GM19455 (cell line): ENCODE results near the gene ANG.
"Not testable (repeated sequence)": the region's sequence is repeated elsewhere in the genome, so short reads cannot be mapped to it uniquely, and the experiment has no call there.

ENCODE experiments used
- ATAC-seq: cut with Tn5 transposase; IDR thresholded peaks from one replicate; pipeline ENCODE4 v1.9.1; 2021; ENCODE audit not compliant: unreplicated experiment

Gene ANG

DNA sequence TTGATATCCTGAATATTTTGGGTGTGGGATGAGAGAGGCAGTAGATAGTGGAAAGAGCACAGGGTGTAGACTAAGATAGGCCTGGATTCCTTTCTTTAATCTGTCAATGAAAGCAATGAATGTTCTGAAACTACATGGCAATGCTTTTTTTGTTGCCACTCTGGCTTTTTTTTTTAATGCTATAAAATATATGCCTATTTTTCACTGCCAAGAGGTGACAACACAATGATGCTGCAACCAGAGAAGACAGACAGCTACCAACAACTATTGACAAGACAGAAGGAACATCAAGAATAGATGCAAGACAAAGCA is 9.4 kb downstream of the ANG start:
- no peak for ATAC-seq

DNA sequence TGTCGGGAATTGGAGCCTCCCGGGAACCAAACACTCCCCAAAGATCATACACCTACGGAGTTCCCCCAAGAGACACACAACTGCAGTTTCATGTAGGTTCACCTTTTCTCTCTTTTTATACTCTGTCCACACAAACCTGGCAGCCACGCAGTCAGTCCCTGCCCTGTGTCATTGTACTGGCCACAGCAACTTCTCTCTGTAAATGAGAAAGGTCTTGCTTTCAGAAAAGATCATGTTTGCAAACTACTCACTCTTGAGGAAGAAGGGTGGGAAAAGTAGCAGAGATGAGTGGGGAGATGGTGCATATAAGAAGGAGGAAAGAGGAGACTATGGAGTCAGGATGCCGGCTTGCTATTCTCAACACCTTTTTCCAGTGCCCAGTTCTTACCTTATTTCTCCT is 10.4 kb downstream of the ANG start:
- ATAC-seq: no peak

DNA sequence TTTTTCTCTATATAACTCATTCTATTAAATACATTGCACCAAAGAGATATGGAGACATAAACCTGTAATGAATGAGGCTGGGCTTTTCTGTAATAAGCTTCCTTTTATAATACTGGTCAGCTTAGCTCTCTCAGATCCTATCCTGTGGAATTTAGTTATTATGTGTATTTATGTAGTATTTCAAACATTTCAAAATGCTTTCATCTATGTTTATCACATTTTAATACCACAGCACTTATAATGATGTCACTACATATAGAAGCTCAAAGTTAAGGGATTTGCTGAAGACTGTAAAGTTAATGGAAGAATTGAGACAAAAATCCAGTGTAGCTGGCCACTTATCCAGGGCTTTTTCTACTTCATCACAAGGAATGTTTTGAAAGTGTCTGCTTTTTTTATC is 11.4 kb downstream of the ANG start:
- no peak for ATAC-seq

DNA sequence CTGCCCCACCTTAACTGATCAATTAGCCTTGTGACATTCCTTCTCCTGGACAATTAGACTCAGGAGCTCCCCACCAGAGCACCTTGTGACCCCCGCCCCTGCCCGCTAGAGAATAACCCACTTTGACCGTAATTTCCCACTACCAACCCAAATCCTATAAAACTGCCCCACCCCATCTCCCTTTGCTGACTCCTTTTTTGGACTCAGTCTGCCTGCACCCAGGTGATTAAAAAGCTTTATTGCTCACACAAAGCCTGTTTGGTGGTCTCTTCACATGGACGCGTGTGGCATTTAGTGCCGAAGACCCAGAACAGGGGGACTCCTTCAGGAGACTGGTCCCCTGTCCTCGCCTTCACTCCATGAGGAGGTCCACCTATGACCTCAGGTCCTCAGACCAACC is 12.4 kb downstream of the ANG start:
- ATAC-seq: not testable (repeated sequence)

DNA sequence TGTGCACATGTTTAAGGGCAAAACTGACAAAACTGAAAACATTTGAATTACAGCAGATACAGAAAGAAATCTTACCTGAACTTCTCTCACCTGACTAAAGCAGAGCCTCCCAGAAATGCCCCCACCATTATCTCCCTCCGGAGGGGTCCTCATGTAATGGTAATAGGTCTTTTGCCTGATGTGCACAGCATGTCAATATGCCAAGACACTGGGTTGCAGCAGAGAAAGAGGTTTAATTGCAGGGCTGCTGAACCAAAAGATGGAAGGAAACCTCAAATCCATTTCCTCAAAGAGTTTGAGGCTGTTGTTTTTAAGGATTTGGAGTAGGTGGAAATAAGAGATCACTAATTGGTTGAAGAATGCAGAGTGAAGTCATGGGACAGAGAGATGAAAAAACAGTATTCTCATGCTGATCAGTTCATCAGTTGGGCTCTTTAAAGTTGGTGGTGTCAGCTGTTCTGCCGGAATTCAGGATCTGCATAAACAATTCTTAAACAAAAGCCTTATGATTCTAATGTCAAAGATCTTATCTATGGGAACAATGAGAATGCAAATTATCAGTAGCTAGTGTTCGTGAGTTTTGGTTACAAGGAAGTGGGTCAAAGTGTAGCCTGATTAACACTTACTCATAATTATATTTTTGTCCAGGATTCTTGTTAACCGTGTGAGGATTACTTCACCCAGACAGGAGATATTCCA is 18.2 kb downstream of the ANG start:
- no peak for ATAC-seq

DNA sequence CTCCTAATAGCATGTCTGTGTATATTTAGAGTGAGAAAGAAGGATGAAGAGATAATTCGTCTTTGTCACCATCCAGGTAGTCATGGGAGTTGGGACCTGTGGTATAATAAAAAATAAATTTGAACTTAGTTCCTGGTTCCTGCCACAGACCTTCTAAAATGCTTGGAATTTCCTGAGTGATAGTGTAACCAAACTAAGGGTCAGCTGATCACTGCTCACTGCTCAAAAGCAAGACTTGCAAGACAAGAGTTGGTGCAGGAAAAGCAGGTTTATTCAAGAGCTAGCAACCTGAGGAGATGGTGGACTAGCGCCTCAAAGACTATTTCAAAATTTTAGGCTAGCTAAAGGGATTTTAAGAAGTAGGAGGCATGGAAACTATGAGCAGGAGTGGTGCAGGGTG is 19.1 kb downstream of the ANG start:
- no peak for ATAC-seq

DNA sequence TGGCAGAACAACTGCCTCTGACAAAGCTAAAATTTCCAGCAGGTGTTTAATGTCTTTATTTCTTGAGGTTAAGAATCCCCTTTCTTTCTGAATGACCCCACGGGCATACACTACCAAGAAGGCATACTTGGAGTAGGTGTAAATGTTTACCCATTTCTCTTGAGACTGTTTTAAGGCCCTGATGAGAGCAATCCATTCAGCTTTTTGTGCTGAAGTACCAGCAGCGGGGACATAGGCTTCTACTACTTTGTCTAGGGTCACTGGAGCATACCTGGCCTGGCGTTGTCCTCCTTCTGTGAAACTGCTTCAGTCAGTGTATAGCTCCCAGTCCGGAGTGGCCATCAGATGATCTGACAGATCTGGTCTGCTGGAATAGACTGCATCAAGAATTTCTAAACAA is 22.7 kb downstream of the ANG start:
- no peak for ATAC-seq

DNA sequence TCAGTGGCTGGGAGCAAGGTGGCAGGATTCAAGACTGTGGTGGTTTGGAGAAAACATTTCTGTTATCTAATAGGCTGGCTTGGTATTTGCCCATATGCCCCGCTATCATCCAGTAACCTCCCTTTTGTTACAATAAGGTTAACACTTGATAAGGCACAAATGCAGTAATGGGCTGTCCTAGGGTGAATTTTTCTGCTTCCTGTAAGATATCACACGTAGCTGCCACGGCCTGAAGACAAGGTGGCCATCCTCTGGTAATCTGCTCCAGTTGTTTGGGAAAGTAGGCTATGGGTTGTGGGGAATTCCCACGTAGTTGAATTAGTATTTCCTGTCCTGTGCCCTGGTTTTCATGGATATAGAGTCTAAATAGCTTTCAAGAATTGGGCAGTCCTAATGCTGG is 23.1 kb downstream of the ANG start:
- no peak for ATAC-seq

DNA sequence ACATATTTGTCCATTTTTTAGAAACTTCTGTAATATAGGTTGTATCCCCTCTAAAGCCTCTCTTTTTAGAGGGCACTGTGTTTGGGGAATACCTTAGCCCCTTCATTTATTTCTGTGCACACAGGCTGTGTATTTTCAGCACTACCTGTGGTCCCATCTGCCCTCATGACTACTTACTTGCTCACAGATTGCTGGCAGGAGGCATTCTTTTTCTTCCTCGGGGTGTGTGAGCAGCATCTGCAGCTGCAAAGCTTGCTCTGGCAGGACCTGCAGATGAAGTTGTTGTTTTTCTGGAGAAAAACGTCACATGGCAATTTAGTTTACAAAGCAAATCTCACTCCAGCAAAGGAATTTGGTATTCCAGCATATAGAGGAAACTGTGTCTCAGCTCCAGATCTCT is 24.3 kb downstream of the ANG start:
- no peak for ATAC-seq

DNA sequence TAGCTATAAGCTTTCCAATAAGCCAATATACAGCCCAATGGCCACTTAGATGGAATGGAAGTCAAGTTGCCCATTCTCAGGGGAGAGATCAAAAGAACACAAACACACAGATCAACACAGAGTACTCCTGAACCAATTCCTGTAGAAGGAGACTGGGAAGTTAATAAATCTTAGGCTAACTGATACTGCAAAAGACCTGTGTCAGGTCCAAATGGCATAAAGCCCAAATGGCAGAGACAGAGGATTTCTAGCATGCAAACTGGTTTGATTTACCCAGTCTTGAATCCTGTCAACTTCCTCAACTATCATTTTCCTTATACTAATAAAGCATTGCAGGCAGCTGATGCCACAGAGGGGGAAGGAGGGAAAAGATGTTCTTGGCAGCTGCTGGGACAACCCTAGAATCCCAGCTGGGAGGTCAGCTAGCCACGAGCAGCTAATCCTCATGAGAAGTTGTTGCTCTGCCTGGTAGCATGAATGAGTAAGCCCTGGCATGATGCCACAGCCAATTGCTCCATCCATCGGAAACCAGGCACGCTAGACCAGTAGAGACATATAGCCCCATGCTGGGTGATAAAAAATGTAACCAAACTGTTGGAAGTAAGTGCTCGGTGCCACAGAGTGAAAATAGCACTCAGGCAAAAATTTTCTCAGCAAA is 26.2 kb downstream of the ANG start:
- ATAC-seq: no peak

DNA sequence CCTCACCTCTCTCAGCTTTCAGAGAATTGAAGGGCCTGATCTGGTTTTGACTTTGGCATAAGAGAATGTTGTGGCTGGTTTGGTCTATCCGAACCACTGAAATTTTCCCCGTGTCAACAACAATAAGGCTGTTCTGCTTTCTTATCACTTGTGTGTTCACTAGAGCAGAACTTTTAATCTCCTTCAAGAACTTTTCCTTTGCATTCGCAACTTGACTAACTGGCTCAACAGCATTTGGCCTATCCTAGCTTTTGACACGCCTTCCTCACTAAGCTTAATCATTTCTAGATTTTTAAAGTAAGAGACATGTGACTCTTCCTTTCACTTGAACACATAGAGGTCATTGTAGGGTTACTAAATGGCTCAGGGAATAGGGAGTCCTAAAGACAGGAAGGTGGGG is 31.2 kb downstream of the ANG start:
- ATAC-seq: no peak

DNA sequence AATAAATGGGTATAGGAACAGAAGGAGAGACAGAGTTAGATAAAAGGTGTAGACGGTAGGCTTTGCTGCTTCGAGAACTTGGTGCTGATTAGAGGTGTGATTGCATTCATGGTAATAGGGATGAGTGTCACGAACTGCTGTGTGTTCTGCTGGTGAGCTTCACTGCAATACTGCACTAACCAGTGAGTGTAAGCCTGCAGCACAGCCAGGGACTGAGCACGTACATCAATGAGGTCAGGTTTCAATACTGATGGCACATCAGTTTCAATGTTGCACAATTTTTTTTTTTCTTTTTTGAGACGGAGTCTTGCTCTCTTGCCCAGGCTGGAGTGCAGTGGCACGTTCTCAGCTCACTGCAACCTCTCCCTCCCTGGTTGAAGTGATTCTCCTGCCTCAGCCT is 32.2 kb downstream of the ANG start:
- ATAC-seq: no peak

DNA sequence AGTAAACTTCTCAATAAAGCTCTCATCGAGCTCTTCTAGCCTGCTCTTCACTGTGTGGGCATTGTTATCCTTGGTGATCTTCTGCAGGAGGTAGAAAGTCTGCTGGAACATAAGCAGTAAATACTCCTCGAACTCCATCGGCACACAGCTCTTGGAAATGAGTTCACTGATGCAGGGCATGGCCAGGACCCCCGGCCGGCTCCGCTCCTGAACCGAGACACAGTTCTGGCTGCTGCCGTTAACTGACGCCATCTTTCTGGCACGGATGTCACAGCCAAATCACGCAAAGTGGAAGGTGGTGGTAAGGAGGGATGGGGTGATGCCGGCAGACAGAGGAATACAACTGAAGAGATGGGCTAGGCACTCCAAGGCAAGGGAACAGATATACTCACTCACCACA is 33.5 kb downstream of the ANG start:
- no peak for ATAC-seq

DNA sequence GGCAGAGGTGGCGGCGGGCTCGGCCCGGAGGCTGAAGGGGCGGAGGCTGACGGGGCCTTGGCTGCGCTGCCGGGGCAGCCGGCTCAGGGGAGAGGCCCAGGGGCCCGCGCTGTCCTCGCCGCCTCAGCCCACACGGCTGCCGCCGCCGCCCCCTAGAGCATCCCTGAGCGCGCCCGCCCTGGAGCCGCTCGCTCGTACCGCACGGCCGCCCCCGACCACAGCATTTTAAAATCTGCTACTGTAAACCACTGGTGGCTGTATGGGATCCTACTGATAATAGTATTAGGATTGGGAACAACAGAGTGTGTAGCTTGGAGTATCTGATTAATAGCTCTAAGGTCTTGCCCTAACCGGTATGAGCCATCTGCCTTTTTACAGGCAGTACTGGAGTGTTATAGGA is 34.9 kb downstream of the ANG start:
- ATAC-seq: no peak

DNA sequence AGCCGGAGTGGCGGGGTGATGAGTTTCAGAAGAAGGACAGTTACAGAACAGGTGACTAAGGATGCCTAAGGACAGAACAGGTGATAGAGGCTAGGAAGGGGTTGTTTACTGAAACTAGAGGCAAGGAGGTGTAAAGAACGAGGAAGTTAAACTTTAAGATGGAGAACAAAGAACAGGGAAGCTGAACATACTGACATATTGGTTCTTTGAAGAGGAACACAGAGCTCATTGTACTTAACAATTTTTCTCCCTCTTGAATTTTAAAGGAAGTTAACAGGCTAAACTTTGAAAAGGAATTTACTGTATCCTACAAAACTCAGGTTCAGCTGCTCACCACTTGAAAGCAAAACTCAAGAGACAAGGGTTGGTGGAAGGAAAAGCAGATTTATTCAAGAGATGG is 37.6 kb downstream of the ANG start:
- ATAC-seq: not testable (repeated sequence)

DNA sequence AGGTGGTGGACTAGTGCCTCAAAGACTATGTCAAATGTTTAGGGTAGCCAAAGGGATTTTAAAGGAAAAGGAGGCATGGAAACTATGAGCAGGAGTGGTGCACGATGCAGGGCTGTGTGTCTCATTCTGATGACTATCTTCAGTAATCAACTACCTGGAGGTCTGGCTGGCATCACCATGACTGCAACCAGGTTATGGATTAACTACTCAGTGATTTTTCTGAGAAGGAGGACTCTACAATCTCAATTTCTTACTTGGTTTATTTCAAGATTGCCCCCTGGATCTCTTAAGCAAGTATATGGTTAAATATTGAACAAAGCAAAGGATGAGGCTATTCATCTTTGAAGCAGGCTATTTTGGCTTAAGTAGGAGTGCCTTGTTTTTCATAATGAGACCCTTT is 38.0 kb downstream of the ANG start:
- ATAC-seq: no peak

DNA sequence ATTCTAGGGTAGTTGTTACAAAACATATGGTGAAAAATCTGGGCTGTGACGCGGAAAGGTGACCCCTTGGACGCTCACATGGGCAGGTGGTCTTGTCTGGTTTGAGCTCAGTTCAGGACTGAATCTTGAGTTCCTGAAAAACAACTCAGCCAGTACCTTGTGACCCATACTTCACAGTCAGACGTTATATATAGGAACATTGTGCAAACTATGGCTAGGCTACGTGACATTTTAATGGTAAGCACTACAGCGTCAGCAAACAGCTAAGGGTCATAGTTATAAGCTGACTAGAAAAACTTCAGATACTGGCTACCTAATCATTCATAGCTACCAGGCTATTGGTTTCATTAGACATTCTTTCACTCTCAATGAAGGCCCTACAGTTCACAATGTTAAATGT is 42.3 kb downstream of the ANG start:
- ATAC-seq: no peak

DNA sequence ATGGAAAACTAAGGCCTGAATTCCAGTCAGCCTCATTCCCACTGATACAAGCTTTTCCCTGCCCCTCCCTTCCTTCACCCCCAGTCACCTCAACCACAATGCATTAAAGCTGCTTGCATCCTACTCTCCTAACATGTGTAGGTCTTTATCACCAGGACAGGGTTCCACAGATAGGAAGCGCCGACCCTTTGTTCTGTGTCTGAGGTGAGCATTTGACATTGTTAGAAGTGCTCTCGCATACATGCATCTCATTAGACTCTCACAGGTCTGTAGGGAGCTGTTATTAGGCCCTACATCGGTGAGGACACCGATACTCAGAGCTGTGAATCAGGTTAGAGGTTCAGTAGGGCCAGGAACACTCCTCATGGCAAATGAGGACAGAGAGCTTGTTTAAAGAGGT is 43.9 kb downstream of the ANG start:
- ATAC-seq: no peak

DNA sequence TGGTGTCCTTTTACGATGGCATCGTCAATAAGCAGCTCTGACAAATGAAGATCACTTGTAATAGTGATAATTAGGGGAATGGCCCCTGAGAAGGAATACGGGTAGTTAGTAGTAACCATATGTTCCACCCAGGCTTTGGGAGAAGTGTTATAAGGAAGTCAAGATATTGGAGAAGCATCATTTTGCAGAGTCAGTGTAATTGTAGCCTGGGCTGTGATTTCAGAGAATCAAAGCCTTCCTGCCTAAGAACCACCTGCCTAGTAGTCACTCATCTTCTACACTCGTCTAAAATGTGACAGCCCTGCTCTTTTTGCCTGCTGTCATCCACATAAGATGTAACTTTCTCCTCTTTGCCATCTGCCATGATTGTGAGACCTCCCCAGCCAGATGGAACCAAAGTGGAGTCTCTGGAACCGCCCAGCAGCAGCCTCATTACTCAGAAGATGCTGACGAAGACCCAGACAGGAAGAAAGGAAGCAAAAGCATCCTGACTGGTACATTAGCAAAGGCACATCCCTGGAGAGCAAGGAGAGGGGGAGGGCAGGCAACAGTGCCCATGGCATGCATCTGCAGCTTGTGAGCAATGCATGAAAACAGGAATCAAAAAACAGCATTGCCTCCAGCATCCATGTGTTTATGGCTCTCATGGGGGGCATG is 44.5 kb downstream of the ANG start:
- no peak for ATAC-seq

DNA sequence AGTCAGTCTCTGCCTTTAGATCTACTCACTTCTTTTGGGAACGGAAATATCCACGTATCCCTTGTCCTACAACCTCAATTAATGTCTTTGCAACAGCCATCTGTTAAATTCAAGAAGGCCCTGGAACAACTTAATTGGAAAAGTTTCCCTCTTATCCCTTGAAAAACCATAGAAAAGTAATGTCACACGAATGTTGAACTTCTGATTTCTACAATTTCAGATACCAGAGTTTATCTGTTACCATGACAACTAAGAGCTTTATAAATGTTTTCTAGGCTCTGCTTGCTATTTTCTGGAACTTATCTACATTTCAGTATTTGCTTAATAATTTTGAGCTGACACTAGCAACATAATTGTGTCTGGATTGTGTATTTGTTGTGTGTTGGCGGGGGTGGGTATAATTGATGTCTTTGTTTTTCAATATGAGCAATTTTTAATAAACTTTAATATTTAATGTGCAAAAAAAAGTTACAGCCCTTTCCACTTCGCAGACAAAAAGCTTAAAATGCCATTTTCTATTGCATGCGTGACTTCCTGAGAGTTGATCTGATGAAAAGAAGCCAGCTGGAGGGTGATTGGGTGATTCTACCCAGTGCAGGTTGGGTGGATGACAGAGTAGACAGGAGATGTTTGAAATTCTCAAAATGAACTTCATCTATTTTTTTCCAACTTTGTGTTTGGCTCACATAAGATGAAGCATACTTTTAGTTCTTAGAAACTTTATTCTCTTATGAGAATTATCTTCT is 45.3 kb downstream of the ANG start:
- no peak for ATAC-seq

DNA sequence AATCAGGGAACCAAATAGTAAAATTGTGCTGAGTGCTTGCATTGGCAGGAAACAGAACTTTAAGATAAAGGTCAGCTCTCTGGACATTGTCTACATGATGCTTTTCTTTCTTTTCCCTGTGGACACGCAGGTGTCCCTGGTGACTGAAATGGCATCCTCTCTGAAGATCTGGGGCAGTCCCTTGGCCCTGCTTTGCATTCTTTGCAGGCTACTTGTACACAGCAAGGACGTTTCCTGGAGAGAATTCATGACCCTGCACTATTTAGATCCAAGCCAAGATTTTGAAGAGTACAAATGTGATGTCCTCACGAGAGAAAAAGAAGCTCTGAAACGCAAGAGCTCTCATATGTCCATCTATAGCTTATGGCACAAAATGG is 45.9 kb downstream of the ANG start:
- no peak for ATAC-seq

DNA sequence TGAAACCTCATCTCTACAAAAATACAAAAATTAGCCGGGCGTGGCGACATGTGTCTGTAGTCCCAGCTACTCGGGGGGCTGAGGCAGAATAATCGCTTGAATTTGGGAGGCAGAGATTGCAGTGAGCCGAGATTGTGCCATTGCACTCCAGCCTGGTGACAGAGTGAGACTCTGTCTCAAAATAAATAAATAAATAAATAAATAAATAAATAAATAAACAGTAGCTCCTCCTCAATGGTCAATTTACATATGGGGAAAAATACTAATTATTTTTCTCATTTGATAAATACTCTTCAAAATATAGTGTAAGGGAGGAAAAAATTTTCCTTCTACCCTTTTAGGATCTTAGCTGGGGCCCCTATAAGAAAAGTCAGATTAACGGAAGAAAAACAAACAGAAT is 49.7 kb downstream of the ANG start:
- not testable (repeated sequence) for ATAC-seq
